ENCODE results near the gene ZNF132.
"Not testable (repeated sequence)": the region's sequence is repeated elsewhere in the genome, so short reads cannot be mapped to it uniquely, and the experiment has no call there.

Gene ZNF132

GRCh38 chr19:58408152-58409009 is 31.6 kb downstream of the ZNF132 start, which contains the start of gene ZNF584:
ZNF584 (plus strand) TSS chr19:58408649; CDS start chr19:58409148, 499 bp downstream.
- FAIRE-seq (peak; percentile 91), DNase-seq (ENCODE audit: insufficient read length, low spot score) (peak; percentile 97)

GRCh38 chr19:58407658-58408151 is 32.2 kb downstream of the ZNF132 start:
- FAIRE-seq (no peak), DNase-seq (ENCODE audit: insufficient read length, low spot score) (no peak)

- no peak for FAIRE-seq
- DNase-seq (ENCODE audit: insufficient read length, low spot score) = no peak
These were observed 32.9 kb downstream of the ZNF132 start for GRCh38 chr19:58406818-58407657.

- DNase-seq (ENCODE audit: insufficient read length, low spot score); FAIRE-seq: not testable (repeated sequence)
These were observed 36.0 kb downstream of the ZNF132 start for GRCh38 chr19:58403920-58404478.

DNA sequence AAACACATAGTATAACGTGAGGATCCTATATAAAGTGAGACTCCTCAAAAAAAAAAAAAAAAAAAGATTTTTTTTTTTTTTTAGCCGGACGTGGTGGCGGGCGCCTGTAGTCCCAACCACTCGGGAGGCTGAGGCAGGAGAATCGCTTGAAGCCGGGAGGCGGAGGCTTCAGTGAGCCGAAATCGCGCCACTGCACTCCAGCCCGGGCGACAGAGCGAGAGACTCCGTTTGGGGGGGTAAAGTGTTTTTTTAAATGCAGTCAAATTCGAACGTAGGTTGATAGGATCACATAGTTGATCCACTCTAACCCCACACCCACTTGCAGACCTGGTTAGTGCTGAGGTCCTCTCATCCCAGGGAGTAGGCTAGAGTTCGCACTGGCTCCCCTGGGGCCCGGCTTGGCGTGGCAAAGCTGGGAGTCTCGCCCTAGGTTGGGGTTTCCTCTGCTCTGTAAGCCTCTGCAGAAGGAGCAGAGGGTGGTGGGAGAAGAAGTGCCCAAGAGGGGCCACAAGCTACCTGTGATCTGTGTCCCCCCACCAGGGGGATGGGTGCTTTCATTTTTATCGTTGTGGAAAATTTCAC is 38.0 kb downstream of the ZNF132 start:
- FAIRE-seq = no peak
- DNase-seq (ENCODE audit: insufficient read length, low spot score) = no peak

DNA sequence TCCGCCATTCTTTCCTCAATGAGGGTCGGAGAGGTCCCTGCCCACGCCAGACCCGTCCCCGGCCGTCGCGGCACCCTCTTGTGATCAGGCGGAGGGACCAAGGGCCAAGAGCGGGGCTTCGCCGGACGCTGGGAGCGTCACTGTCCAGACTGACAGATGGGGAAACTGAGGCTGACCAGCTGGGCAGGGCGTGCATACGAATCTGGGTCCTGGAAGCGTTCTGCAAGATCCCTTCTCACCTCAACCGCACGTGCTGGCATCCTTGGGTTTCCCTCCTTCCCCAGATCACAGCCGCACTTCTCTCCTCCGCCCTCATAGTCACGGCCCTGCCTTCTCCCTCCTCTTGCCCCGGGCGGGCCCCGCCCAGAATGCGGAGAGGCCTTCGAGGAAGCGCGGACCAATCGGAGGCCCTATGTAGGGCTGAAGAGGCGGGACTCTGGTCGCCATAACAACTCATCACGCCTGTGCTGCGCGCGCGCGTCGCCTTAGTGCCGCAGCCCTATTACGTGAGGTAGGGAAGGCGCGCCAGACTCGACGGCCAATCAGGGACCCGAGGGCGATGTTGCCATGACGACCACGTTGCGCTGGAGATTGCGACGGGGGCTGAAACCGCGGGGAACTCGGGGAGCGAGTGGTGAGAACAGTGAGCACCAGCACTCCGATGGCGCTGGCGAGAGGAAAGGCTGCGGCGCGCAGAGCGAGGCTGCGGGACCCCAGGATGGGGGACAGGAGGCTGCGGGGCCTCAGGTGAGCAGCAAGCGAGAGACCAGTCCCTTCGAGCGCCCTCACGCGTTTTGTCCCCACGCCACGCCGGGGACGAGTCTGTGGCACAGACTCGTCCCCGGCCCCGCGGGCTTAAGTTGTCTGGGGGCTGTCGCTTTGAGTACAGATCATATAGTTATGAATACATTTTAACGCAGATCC is 38.8 kb downstream of the ZNF132 start:
- DNase-seq (ENCODE audit: insufficient read length, low spot score) (peak; percentile 100), FAIRE-seq (peak; percentile 98)

GRCh38 chr19:58400316-58400915 is 39.5 kb downstream of the ZNF132 start:
- no peak for DNase-seq (ENCODE audit: insufficient read length, low spot score)

GRCh38 chr19:58399903-58400302 is 40.0 kb downstream of the ZNF132 start:
- DNase-seq (ENCODE audit: insufficient read length, low spot score) (no peak), FAIRE-seq (no peak)

More at GRCh38 chr19:58400316-58400915, 39.5 kb downstream of the ZNF132 start:
- no peak for FAIRE-seq

DNA sequence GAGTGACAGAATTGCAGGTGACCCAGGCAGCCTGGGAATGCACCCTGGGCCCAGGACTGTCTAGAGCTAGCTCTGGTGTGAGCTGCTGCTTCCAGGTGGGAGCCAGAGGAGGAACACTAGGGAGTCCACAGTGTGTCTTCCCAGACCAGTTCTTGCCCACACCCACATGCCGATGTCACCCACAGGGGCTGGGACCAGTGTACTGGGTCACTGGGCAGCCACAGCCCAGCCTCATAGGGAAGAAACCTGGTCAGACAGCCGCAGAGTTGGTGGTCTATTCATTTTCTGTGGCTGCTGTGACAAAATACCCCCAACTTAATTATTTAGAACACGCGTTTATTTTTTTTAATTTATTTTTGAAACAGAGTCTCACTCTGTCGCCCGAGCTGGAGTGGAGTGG is 41.4 kb downstream of the ZNF132 start:
- no peak for FAIRE-seq
- DNase-seq (ENCODE audit: insufficient read length, low spot score) = no peak

DNA sequence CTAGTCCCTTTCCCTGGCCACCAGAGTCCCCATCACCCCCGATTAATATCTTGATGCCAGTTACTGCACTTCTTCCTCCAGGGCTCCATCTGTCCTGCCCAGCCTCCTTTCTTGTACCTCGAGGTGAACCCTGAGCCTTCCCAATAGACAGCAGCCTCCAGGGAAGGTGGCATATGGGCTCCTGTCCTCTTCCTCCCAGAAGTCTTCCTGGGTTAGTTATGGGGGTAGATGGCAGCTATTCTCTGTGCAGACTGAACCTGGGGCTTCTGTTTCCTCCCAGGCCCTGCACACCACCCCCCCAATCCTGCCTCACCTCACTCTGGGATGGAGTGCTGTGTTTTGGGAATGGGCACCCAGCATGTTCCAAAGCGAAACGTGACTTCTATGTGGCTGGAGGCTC is 41.9 kb downstream of the ZNF132 start:
- no peak for DNase-seq (ENCODE audit: insufficient read length, low spot score)
- no peak for FAIRE-seq

GRCh38 chr19:58397533-58398037 is 42.4 kb downstream of the ZNF132 start:
- no peak for DNase-seq (ENCODE audit: insufficient read length, low spot score)
- FAIRE-seq = no peak

DNA sequence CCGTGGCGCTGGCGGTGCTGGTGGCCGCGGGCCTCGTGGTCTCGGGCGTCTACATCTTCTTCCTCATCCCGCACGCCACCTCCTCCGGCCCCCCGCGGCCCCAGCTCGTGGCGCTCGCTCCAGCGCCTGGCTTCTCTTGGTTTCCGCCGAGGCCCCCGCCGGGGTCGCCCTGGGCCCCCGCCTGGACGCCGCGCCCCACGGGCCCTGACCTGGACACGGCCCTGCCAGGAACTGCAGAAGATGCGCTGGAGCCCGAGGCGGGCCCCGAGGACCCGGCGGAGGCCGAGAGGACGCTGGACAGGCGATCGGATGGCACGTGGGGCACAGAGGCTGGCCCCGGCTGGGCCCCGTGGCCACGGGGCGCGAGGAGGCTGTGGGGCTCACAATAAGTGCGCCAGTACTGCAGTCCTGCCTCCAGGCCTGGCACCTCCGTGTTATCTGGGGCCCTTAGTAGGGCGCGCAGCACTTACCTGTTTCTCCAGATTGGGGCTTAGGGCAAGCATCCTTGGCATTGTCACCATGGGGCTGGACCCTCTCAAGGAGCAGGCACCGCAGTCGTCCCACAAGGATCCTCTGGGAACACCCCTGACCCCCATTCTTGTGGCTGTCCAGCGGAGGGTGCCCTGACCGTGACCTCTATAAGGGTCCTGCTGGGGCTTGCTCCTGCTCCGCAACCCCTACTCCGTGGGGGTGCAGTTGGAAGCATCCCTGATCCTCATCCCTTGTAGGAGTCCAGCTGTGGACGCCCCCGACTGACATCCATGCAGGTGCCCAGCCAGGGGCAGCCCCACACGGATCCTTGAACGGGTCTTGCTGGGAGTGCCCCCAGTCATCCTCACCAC is 43.0 kb downstream of the ZNF132 start:
- no peak for FAIRE-seq
- no peak for DNase-seq (ENCODE audit: insufficient read length, low spot score)

GRCh38 chr19:58395979-58396627 is 43.9 kb downstream of the ZNF132 start:
- FAIRE-seq = no peak
- no peak for DNase-seq (ENCODE audit: insufficient read length, low spot score)

DNA sequence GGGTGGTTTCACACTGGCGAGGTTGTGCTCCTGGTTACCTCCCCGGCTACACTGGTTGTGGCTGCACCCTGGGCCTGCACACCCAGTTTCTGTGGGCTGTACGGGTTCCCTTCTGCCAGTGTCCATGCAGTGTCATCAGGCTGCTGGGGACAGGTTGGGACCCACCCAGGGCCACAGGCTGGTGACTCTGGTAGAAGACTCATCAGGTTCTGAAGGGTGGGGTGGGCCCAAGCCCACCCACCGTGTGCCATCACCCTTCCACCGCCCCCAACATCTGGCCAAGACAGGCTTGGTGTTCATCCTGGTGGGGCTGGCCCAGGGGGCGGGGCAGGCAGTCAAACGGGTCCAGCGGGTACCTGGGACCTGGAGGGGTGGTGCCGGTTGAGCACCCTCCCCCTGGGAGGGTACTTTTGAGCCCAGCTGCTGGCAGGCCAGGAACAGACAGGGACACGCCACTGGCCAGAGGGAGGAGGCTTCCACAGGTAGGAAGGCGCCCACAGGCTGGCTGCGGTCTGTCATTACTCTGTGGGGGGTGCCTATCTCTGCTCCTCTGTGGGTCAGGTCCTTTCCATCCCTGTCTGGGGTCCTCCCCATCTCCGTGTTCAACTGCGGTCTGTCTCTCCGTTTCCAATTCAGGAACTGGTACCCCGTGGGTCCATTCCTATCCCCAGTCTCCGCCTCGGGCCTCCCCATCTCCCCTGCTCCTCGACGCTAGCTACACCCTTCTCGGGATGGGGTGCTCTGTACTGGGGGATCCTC is 44.6 kb downstream of the ZNF132 start, which contains the start of gene RNF225:
Gene RNF225, plus strand, starts transcription at position 437 of the 759 bp plus-strand sequence. CDS start 434 bp downstream, outside the sequence.
- FAIRE-seq (no peak), DNase-seq (ENCODE audit: insufficient read length, low spot score) (no peak)

GRCh38 chr19:58394821-58395219 is 45.1 kb downstream of the ZNF132 start:
- FAIRE-seq = no peak

GRCh38 chr19:58393725-58394033 is 46.3 kb downstream of the ZNF132 start:
- DNase-seq (ENCODE audit: insufficient read length, low spot score) (no peak), FAIRE-seq (no peak)

More at GRCh38 chr19:58394821-58395219, 45.1 kb downstream of the ZNF132 start:
- DNase-seq (ENCODE audit: insufficient read length, low spot score) = no peak
